Superior temporal gyrus (tissue), 1 donor: ENCODE data around the gene DYNC2H1.

Experiments used
- DNase-seq: peaks from one replicate; pipeline ENCODE4 v3.0.0-alpha.2; 2016; ENCODE audit errors: extremely low spot score

DYNC2H1 gene

GRCh38 chr11:103108933-103109817 is at the start of gene DYNC2H1:
TSS of gene DYNC2H1 (plus strand) at chr11:103109426. CDS start at chr11:103109575, 149 bp downstream.
- DNase-seq = peak; percentile 88

GRCh38 chr11:103061656-103062055 is 47.6 kb upstream of the DYNC2H1 start:
- DNase-seq = no peak

- no peak for DNase-seq
Observed at GRCh38 chr11:103067118-103067517, 42.1 kb upstream of the DYNC2H1 start.

- DNase-seq = no peak
Observed at GRCh38 chr11:103069367-103069766, 39.9 kb upstream of the DYNC2H1 start.

GRCh38 chr11:103070142-103070541 is 39.1 kb upstream of the DYNC2H1 start:
- no peak for DNase-seq

GRCh38 chr11:103071008-103071407 is 38.2 kb upstream of the DYNC2H1 start:
- no peak for DNase-seq

- no peak for DNase-seq
Observed at GRCh38 chr11:103076361-103076760, 32.9 kb upstream of the DYNC2H1 start.

- no peak for DNase-seq
Observed at GRCh38 chr11:103077554-103077953, 31.7 kb upstream of the DYNC2H1 start.

- no peak for DNase-seq
Observed at GRCh38 chr11:103078710-103079109, 30.5 kb upstream of the DYNC2H1 start.

- DNase-seq = no peak
Observed at GRCh38 chr11:103079833-103080232, 29.4 kb upstream of the DYNC2H1 start.

GRCh38 chr11:103085758-103086365 is 23.4 kb upstream of the DYNC2H1 start:
- DNase-seq = no peak

GRCh38 chr11:103086461-103086860 is 22.8 kb upstream of the DYNC2H1 start:
- no peak for DNase-seq

- DNase-seq = peak; percentile 23
Observed at GRCh38 chr11:103091064-103091800, 18.0 kb upstream of the DYNC2H1 start.

- peak; percentile 98 for DNase-seq
Observed at GRCh38 chr11:103091801-103092524, 17.3 kb upstream of the DYNC2H1 start, which contains the start of gene DCUN1D5. TSS of gene DCUN1D5 (minus strand) at chr11:103092160. CDS start at chr11:103091872, 288 bp downstream.

- no peak for DNase-seq
Observed at GRCh38 chr11:103097279-103097678, 11.9 kb upstream of the DYNC2H1 start.

GRCh38 chr11:103109818-103110388 is 677 bp downstream of the DYNC2H1 start:
- no peak for DNase-seq

GRCh38 chr11:103110391-103110790 is 1.2 kb downstream of the DYNC2H1 start:
- DNase-seq = no peak

- no peak for DNase-seq
Observed at GRCh38 chr11:103111400-103111799, 2.2 kb downstream of the DYNC2H1 start.

- DNase-seq = no peak
Observed at GRCh38 chr11:103112364-103112763, 3.1 kb downstream of the DYNC2H1 start.

GRCh38 chr11:103114836-103115235 is 5.6 kb downstream of the DYNC2H1 start:
- no peak for DNase-seq

- no peak for DNase-seq
Observed at GRCh38 chr11:103125462-103125861, 16.2 kb downstream of the DYNC2H1 start.
